ENCODE data around the gene PLPP6. TPM values are rescaled to one million over a fixed set of nuclear protein-coding genes. Genes with fewer than 3 reads are reported as not detected.

The PLPP6 gene
- total RNA-seq, 1 experiment from 2014 or later: 30.9 TPM

DNA sequence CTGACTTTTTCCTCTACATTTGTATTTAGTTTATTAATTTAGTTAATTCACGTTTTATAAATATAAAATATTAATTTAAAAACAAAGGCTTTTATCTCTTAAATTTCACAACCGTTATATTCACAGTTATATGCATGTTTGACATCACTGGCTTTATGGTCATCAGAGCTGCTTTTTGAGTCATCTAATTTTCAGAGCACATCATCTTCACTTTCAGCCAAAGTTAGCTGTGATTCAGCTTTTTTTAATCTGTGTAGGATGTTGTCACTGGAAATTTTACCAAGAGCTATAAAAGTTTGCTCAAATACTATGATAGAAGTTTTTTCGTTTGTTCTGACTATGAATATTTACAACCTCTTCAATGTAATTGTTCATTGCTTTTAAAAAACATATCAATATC, 29.7 kb downstream of the PLPP6 start:
- DNase-seq (ENCODE audit: low spot score): no peak
- H3K27me3 ChIP-seq (replicated peaks; ENCODE audit: insufficient read depth, low read depth, low read length, poor library complexity): no peaks in the 10 kb centered on the region
- BruUV-seq (replicated peaks): no TSS peak
- intact Hi-C loops (cut with micrococcal nuclease; ENCODE audit: unreplicated experiment): no loop called here
- TF ChIP-seq EZH2 (IDR thresholded peaks at IDR 0.05; ENCODE audit: borderline replicate concordance, low read depth, low read length, poor library complexity, severe bottlenecking): no peak
- TF ChIP-seq, protein P1, sequence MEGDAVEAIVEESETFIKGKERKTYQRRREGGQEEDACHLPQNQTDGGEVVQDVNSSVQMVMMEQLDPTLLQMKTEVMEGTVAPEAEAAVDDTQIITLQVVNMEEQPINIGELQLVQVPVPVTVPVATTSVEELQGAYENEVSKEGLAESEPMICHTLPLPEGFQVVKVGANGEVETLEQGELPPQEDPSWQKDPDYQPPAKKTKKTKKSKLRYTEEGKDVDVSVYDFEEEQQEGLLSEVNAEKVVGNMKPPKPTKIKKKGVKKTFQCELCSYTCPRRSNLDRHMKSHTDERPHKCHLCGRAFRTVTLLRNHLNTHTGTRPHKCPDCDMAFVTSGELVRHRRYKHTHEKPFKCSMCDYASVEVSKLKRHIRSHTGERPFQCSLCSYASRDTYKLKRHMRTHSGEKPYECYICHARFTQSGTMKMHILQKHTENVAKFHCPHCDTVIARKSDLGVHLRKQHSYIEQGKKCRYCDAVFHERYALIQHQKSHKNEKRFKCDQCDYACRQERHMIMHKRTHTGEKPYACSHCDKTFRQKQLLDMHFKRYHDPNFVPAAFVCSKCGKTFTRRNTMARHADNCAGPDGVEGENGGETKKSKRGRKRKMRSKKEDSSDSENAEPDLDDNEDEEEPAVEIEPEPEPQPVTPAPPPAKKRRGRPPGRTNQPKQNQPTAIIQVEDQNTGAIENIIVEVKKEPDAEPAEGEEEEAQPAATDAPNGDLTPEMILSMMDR (conservative IDR thresholded peaks at IDR 0.05; ENCODE audit: low read depth, low read length): no peak
- POLR2A ChIA-PET (ENCODE audit: low non-redundant PET): no interaction called here
- CTCF ChIA-PET: no interaction called here
- no peaks in the 10 kb centered on the region for H3K9me3 ChIP-seq (ENCODE audit: low read depth, low read length, poor library complexity, severe bottlenecking)
- H3K27ac ChIP-seq (ENCODE audit: low read depth, low read length, poor library complexity, severe bottlenecking): no peak overlapping the region
- H3K36me3 ChIP-seq (ENCODE audit: insufficient read depth, low read length, poor library complexity, severe bottlenecking): peaks cover 52% of the 10 kb centered on the region
- H3K4me3 ChIP-seq (ENCODE audit: low read depth, low read length, poor library complexity, severe bottlenecking): no peak overlapping the region
- peaks cover 9% of the 10 kb centered on the region for H3K4me1 ChIP-seq (ENCODE audit: insufficient read depth, low read length, poor library complexity, severe bottlenecking)

DNA sequence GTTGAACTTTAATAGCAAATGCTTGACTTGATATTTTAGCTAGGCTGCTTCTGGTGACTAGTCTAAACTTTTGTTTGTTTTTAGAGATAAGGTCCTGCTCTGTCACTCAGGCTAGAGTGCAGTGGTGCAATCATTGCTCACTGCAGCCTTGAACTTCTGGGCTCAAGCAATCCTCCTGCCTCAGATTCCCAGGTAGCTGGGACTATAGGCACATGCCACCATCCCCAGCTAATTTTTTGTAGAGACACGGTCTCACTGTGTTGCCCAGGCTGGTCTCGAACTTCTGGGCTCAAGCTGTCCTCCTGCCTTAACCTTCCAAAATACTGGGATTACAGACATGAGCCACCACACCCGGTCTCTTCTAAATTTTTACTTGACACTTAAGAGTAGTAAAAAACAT, 38.0 kb downstream of the PLPP6 start:
- Histone ChIP-seq H3K27me3 (replicated peaks; ENCODE audit: insufficient read depth, low read depth, low read length, poor library complexity) (no peaks in the 10 kb centered on the region), H3K4me1 (ENCODE audit: insufficient read depth, low read length, poor library complexity, severe bottlenecking) (peaks cover 12% of the 10 kb centered on the region), H3K4me3 (ENCODE audit: low read depth, low read length, poor library complexity, severe bottlenecking) (no peak overlapping the region), H3K27ac (ENCODE audit: low read depth, low read length, poor library complexity, severe bottlenecking) (no peak overlapping the region), H3K9me3 (ENCODE audit: low read depth, low read length, poor library complexity, severe bottlenecking) (no peaks in the 10 kb centered on the region), H3K36me3 (ENCODE audit: insufficient read depth, low read length, poor library complexity, severe bottlenecking) (peaks cover 82% of the 10 kb centered on the region)
- CTCF ChIA-PET: no interaction called here
- intact Hi-C loops (cut with micrococcal nuclease; ENCODE audit: unreplicated experiment): no loop called here
- TF ChIP-seq, protein P1 (conservative IDR thresholded peaks at IDR 0.05; ENCODE audit: low read depth, low read length): no peak
- TF ChIP-seq EZH2 (IDR thresholded peaks at IDR 0.05; ENCODE audit: borderline replicate concordance, low read depth, low read length, poor library complexity, severe bottlenecking): no peak
- POLR2A ChIA-PET (ENCODE audit: low non-redundant PET): no interaction called here
- DNase-seq (ENCODE audit: low spot score): no peak
- no TSS peak for BruUV-seq (replicated peaks)

DNA sequence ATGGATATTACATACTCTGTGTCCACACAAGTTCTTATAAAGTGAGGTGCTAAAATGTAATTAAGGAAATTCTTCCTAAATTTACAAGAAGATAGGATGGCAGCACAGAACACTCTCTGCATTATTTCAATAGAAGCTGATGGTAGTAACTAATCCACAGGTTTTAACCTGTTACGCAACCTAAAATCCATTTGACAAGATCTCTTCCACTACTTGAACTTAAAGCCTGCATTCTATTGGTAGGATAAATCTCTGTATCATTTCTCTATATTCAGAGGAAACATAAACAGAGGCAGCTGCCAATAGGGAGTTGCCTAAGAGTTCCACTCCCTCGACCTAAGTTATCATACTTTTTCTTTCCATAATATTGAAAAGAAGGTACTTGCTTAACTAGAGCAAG, 38.8 kb downstream of the PLPP6 start:
- BruUV-seq (replicated peaks): no TSS peak
- POLR2A ChIA-PET (ENCODE audit: low non-redundant PET): no interaction called here
- H3K27ac ChIP-seq (ENCODE audit: low read depth, low read length, poor library complexity, severe bottlenecking): no peak overlapping the region
- DNase-seq (ENCODE audit: low spot score): no peak
- peaks cover 86% of the 10 kb centered on the region for H3K36me3 ChIP-seq (ENCODE audit: insufficient read depth, low read length, poor library complexity, severe bottlenecking)
- H3K4me1 ChIP-seq (ENCODE audit: insufficient read depth, low read length, poor library complexity, severe bottlenecking): peaks cover 7% of the 10 kb centered on the region
- no peak overlapping the region for H3K4me3 ChIP-seq (ENCODE audit: low read depth, low read length, poor library complexity, severe bottlenecking)
- CTCF ChIA-PET: no interaction called here
- H3K27me3 ChIP-seq (replicated peaks; ENCODE audit: insufficient read depth, low read depth, low read length, poor library complexity): no peaks in the 10 kb centered on the region
- TF ChIP-seq, protein P1 (conservative IDR thresholded peaks at IDR 0.05; ENCODE audit: low read depth, low read length): no peak
- intact Hi-C loops (cut with micrococcal nuclease; ENCODE audit: unreplicated experiment): no loop called here
- H3K9me3 ChIP-seq (ENCODE audit: low read depth, low read length, poor library complexity, severe bottlenecking): no peaks in the 10 kb centered on the region
